ENCODE data around the gene SEPTIN3.

GRCh38 chr22:41936894-41937169 lies 32.4 kb upstream of the SEPTIN3 start:
- TF ChIP-seq CTCF (conservative IDR thresholded peaks at IDR 0.05; ENCODE audit: low read length), result no peak
- TF ChIP-seq EZH2phosphoT487 (IDR thresholded peaks at IDR 0.05; ENCODE audit: borderline replicate concordance, low read depth, low read length), result no peak
